ENCODE results near the gene STK4.
A peak's percentile ranks its signal among the peaks of the same experiment; 100 is the strongest.

The STK4 gene

DNA sequence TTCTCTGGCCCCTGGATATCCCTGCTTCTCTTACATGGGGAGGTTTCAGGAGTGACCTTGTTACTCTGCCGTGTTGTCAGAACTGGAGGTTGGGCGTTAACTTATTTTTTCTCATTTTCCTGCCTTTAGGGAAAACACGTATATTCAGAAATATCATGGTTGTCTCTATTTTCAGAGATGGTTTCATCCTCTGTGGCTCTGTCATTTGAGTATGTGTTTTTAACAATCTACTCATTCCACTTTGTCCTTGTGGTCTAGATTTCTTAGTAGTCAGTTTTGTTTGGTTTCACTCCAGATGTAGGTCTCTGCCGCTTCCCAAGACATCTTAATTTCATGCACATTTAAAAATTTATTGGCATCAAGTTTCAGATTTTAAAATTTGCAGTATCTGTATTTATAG, 88.7 kb downstream of the STK4 start:
- no peaks in the 10 kb centered on the region for H3K27me3 Mint-ChIP-seq (ENCODE audit: low read depth, poor library complexity)
- H3K4me1 Mint-ChIP-seq: peaks cover 5% of the 10 kb centered on the region
- no peak overlapping the region for H3K27ac Mint-ChIP-seq
- DNase-seq: no peak
- TF ChIP-seq, protein P1, sequence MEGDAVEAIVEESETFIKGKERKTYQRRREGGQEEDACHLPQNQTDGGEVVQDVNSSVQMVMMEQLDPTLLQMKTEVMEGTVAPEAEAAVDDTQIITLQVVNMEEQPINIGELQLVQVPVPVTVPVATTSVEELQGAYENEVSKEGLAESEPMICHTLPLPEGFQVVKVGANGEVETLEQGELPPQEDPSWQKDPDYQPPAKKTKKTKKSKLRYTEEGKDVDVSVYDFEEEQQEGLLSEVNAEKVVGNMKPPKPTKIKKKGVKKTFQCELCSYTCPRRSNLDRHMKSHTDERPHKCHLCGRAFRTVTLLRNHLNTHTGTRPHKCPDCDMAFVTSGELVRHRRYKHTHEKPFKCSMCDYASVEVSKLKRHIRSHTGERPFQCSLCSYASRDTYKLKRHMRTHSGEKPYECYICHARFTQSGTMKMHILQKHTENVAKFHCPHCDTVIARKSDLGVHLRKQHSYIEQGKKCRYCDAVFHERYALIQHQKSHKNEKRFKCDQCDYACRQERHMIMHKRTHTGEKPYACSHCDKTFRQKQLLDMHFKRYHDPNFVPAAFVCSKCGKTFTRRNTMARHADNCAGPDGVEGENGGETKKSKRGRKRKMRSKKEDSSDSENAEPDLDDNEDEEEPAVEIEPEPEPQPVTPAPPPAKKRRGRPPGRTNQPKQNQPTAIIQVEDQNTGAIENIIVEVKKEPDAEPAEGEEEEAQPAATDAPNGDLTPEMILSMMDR (IDR thresholded peaks at IDR 0.05): no peak
- H3K4me3 Mint-ChIP-seq: no peak overlapping the region
- peaks cover 8% of the 10 kb centered on the region for H3K36me3 Mint-ChIP-seq (ENCODE audit: low read depth)
- H3K9me3 Mint-ChIP-seq: no peaks in the 10 kb centered on the region

DNA sequence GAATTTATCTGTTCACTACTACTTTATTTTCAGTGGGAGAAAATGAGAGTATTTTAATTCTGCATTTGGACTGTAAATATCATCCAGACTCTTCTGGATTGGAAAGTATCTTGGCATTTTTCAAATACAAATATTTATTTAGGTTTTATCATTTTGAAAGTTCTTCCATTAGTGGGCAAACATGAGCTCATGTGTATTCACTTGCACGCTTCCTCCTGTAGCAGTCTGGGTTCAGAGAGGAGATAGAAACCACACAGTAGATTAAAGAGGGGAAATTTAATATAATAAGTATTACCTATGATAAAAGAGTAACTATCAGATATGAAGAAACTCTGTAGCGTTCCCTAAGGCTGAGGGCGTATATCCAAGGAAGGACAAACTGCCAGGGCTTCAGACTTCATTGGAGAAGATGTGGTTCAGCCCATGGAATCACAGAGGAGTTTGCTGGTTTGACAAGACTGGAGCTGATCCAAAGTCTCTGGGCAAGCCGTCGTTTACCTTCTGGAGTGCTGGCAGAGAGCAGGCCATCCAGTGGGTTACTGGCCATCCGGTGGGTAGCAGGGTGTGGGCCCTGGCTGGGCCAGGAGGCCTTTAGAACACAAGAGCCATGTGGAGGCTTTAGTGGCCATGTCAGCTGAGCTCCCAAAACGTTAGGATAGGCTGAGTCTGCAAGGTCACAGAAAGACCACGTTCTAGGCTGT, 90.3 kb downstream of the STK4 start:
- DNase-seq: no peak
- H3K9me3 Mint-ChIP-seq: no peaks in the 10 kb centered on the region
- peaks cover 11% of the 10 kb centered on the region for H3K36me3 Mint-ChIP-seq (ENCODE audit: low read depth)
- TF ChIP-seq, protein P1 (IDR thresholded peaks at IDR 0.05): no peak
- no peak overlapping the region for H3K4me3 Mint-ChIP-seq
- H3K4me1 Mint-ChIP-seq: peaks cover 5% of the 10 kb centered on the region
- no peak overlapping the region for H3K27ac Mint-ChIP-seq
- no peaks in the 10 kb centered on the region for H3K27me3 Mint-ChIP-seq (ENCODE audit: low read depth, poor library complexity)

DNA sequence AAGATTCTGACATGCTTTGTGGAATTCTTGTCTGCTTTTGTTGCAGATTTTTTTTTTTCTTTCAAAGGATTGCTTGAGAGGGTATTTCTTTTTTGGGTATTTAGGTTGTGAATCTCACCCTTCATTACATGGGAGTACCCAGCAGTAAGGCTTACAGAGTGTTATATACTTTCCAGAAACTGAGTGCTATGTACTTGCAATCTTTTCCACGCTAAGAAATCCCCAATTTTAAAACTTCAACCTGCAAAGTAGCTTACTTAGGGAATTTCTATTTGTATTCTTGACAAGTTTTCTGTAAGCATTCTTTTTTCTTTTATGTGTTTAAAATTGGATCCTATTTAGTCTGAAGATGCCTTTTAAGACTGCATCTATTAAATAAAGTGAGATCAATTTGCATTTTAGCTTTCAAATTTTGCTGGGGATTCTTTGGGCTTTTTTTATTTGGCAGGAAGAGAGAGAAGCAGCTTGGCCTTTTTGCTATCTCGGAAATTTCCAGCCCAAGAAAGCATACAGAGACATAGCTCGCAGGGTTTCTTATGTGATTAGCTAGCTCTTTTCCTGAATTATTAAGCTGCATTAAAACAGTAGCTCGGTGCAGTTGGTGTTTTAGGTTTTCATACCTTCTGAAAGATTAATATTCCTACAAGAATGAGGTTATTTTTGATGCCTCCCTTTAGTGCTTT, 92.0 kb downstream of the STK4 start:
- H3K36me3 Mint-ChIP-seq (ENCODE audit: low read depth): peaks cover 21% of the 10 kb centered on the region
- TF ChIP-seq, protein P1 (IDR thresholded peaks at IDR 0.05): no peak
- peaks cover under 1% of the 10 kb centered on the region for H3K27me3 Mint-ChIP-seq (ENCODE audit: low read depth, poor library complexity)
- no peak overlapping the region for H3K4me3 Mint-ChIP-seq
- peaks cover 2% of the 10 kb centered on the region for H3K9me3 Mint-ChIP-seq
- H3K4me1 Mint-ChIP-seq: no peaks in the 10 kb centered on the region
- H3K27ac Mint-ChIP-seq: no peak overlapping the region
- no peak for DNase-seq

DNA sequence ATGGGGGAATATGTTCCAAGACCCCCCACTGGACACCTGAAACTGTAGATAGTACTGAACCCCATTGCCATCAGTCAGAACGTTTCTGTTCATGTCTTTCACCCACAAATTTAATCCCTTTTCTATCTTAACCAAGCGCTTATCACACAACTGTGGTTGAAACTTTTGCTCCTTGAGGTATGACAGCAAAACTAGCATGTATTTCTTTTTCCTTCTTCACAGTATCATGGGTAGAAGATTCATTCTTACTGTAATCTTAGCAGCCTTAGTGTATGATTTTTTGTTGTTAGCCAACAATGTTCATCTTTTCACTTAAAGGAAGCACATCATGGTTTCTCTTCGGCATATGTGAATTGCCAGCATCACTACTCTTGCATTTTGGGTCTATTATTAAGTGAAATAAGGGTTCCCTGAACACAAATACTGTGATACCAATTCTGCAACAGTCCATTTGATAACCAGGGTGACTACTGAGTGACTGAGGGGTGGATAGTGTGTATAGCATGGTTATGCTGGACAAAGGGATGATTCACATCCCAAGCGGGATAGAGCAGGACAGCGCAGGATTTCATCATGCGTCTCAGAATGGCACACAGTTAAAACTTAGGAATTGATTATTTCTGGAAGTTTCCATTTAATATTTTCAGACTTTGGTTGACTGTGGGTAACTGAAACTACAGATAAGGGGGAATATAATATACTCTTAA, 92.9 kb downstream of the STK4 start:
- DNase-seq: no peak
- peaks cover 4% of the 10 kb centered on the region for H3K27me3 Mint-ChIP-seq (ENCODE audit: low read depth, poor library complexity)
- H3K27ac Mint-ChIP-seq: peak overlapping the region; percentile 40

DNA sequence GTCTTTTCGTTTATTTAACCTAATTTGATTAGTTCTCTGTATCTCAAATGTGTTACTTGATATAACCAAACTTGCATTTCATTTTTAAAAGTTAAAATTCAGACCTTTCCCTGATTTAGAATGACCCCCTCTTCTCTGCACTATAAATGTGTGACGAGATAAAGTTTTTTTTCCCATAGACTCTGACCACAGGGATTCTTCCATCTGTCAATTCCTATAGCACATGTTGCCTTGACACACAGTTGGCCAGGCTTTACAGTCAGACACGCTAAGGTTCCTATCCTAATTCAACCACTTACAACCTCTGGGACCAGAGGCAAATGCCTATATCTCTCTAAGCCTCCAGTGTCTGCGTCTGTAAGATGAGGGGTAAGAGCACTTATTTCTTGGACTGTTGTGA, 94.0 kb downstream of the STK4 start:
- Mint-ChIP-seq H3K4me3 (no peak overlapping the region), H3K9me3 (peaks cover 13% of the 10 kb centered on the region), H3K27me3 (ENCODE audit: low read depth, poor library complexity) (peaks cover 4% of the 10 kb centered on the region), H3K4me1 (no peaks in the 10 kb centered on the region), H3K36me3 (ENCODE audit: low read depth) (peaks cover 36% of the 10 kb centered on the region), H3K27ac (peak overlapping the region; percentile 40)
- TF ChIP-seq, protein P1 (IDR thresholded peaks at IDR 0.05): no peak
- DNase-seq: no peak

More for the DNA sequence above, 92.9 kb downstream of the STK4 start:
- H3K4me3 Mint-ChIP-seq: no peak overlapping the region
- TF ChIP-seq, protein P1 (IDR thresholded peaks at IDR 0.05): no peak
- peaks cover 28% of the 10 kb centered on the region for H3K36me3 Mint-ChIP-seq (ENCODE audit: low read depth)
- H3K9me3 Mint-ChIP-seq: peaks cover 8% of the 10 kb centered on the region
- H3K4me1 Mint-ChIP-seq: no peaks in the 10 kb centered on the region
